ENCODE results near the gene PRKAR1A. TPM values are rescaled to one million over a fixed set of nuclear protein-coding genes. Genes with fewer than 3 reads are reported as not detected.

The PRKAR1A gene
- total RNA-seq, 1 experiment from 2014 or later = 158 TPM

- peaks cover 5% of the 10 kb centered on the region for H3K36me3 Mint-ChIP-seq
- H3K9me3 Mint-ChIP-seq = peaks cover 14% of the 10 kb centered on the region
- no peaks in the 10 kb centered on the region; the same call in none of the 2 replicates for H3K27me3 Mint-ChIP-seq (ENCODE audit: low read depth)
- ATAC-seq (no peak), DNase-seq (ENCODE audit: low spot score) (no peak)
- TF ChIP-seq SMAD4 (CRISPR knock-in tag; IDR thresholded peaks at IDR 0.05) (no peak), ZBTB21 (CRISPR knock-in tag; IDR thresholded peaks at IDR 0.05; ENCODE audit: borderline replicate concordance) (no peak), MAX (CRISPR knock-in tag; IDR thresholded peaks at IDR 0.05) (no peak), ATF3 (CRISPR knock-in tag; conservative IDR thresholded peaks at IDR 0.05) (no peak), NR3C1 (CRISPR knock-in tag; conservative IDR thresholded peaks at IDR 0.05; ENCODE audit: low read depth) (no peak), NFATC4 (CRISPR knock-in tag; IDR thresholded peaks at IDR 0.05) (no peak)
- POLR2A ChIA-PET = no interaction called here
- no peak overlapping the region for H3K27ac Mint-ChIP-seq
- 0 out of 2 replicates have a peak, but pooled peaks cover 2% of the 10 kb centered on the region for H3K4me1 Mint-ChIP-seq
- no peak overlapping the region for H3K4me3 Mint-ChIP-seq
- CTCF ChIA-PET = no interaction called here
Measured at GRCh38 chr17:68499587-68499986, 12.6 kb upstream of the PRKAR1A start.

GRCh38 chr17:68501074-68501473, 11.2 kb upstream of the PRKAR1A start:
- ATAC-seq (no peak), DNase-seq (ENCODE audit: low spot score) (no peak)
- CTCF ChIA-PET = interaction anchor here (0.5 kb wide), 1 partner anchor 280 kb away, joined by 4 read pairs; no protein-coding TSS in a partner anchor
- Mint-ChIP-seq H3K4me3 (no peak overlapping the region), H3K4me1 (0 out of 2 replicates have a peak, but pooled peaks cover 2% of the 10 kb centered on the region), H3K27ac (no peak overlapping the region), H3K27me3 (ENCODE audit: low read depth) (no peaks in the 10 kb centered on the region; the same call in none of the 2 replicates), H3K9me3 (peaks cover 8% of the 10 kb centered on the region), H3K36me3 (peaks cover 3% of the 10 kb centered on the region)
- POLR2A ChIA-PET = no interaction called here
- TF ChIP-seq TEAD1 (CRISPR knock-in tag; IDR thresholded peaks at IDR 0.05) (no peak), ZBTB21 (CRISPR knock-in tag; IDR thresholded peaks at IDR 0.05; ENCODE audit: borderline replicate concordance) (no peak), PRDM15 (CRISPR knock-in tag; IDR thresholded peaks at IDR 0.05) (no peak), SMAD4 (CRISPR knock-in tag; IDR thresholded peaks at IDR 0.05) (no peak), ZNF121 (CRISPR knock-in tag; IDR thresholded peaks at IDR 0.05) (no peak), FOXK1 (CRISPR knock-in tag; IDR thresholded peaks at IDR 0.05) (no peak), ZNF423 (CRISPR knock-in tag; IDR thresholded peaks at IDR 0.05) (no peak), TCF7 (CRISPR knock-in tag; IDR thresholded peaks at IDR 0.05; ENCODE audit: low read depth) (no peak), CBFB (CRISPR knock-in tag; IDR thresholded peaks at IDR 0.05; ENCODE audit: low read depth) (no peak), SP1 (CRISPR knock-in tag; conservative IDR thresholded peaks at IDR 0.05) (no peak), ZNF138 (CRISPR knock-in tag; conservative IDR thresholded peaks at IDR 0.05) (no peak), MXD4 (CRISPR knock-in tag; IDR thresholded peaks at IDR 0.05; ENCODE audit: borderline replicate concordance) (no peak), CDX4 (CRISPR knock-in tag; IDR thresholded peaks at IDR 0.05; ENCODE audit: borderline replicate concordance) (no peak), IRF1 (CRISPR knock-in tag; IDR thresholded peaks at IDR 0.05) (no peak), ARID4B (CRISPR knock-in tag; IDR thresholded peaks at IDR 0.05; ENCODE audit: borderline replicate concordance) (no peak)

Data from WTC11 (cell line).